Measurements from ENCODE around the gene PLRG1.

DNA sequence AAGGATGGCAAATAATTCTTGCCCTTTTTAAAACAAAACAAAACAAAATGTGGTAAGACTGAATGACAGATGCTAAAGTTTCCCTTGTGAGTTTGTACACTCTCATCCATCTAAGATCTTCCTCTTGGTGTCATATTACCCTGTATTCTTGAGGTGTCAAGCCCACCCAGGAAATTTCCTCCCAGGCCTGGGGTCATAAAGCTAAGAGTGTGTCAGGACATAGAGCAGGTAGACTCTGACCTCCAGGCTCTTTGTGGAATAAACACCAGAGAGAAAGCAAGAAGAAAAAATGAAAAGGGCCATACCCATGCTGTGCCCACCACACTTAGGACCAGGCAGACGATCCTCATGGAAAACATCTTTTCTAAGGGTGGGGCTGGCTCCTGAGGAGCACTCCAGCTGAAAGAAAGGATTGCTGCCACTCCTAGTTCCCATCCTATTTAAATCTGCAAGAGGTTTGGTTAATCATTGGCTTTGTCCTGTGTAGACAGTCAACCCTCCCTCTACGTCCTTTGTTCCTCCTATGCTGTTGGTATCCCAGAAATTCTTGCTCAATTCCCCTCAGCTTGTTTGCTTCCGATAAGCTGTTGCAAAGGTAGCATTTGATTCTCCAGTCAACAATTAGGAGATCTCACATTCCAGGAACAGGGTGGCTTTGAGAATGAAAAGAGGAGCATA is 40.3 kb upstream of the PLRG1 start, which contains the start of gene FGA:
- no peak for TF ChIP-seq REST (tag by site-specific recombination; IDR thresholded peaks at IDR 0.05)
- TF ChIP-seq ZFHX2 (tag by site-specific recombination; conservative IDR thresholded peaks at IDR 0.05) = no peak
- no peak for TF ChIP-seq ZNF549 (tag by site-specific recombination; IDR thresholded peaks at IDR 0.05)
- TF ChIP-seq YY1 (tag by site-specific recombination; IDR thresholded peaks at IDR 0.05) = no peak
- no peak for TF ChIP-seq ZNF274 (IDR thresholded peaks at IDR 0.05; ENCODE audit: low read length)
- no peak for TF ChIP-seq ZNF274 (tag by site-specific recombination; IDR thresholded peaks at IDR 0.05; ENCODE audit: borderline replicate concordance)
- TF ChIP-seq ZBTB11 (tag by site-specific recombination; conservative IDR thresholded peaks at IDR 0.05; ENCODE audit: low read depth) = no peak
- no peak for TF ChIP-seq ATF2 (tag by site-specific recombination; IDR thresholded peaks at IDR 0.05; ENCODE audit: low read depth)
- no peak for TF ChIP-seq ZNF558 (tag by site-specific recombination; IDR thresholded peaks at IDR 0.05)
- TF ChIP-seq CTCF (tag by site-specific recombination; IDR thresholded peaks at IDR 0.05) = no peak
- TF ChIP-seq, protein P1, sequence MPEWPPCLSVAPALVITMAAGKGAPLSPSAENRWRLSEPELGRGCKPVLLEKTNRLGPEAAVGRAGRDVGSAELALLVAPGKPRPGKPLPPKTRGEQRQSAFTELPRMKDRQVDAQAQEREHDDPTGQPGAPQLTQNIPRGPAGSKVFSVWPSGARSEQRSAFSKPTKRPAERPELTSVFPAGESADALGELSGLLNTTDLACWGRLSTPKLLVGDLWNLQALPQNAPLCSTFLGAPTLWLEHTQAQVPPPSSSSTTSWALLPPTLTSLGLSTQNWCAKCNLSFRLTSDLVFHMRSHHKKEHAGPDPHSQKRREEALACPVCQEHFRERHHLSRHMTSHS (tag by site-specific recombination; IDR thresholded peaks at IDR 0.05) = no peak
- TF ChIP-seq, protein P2, sequence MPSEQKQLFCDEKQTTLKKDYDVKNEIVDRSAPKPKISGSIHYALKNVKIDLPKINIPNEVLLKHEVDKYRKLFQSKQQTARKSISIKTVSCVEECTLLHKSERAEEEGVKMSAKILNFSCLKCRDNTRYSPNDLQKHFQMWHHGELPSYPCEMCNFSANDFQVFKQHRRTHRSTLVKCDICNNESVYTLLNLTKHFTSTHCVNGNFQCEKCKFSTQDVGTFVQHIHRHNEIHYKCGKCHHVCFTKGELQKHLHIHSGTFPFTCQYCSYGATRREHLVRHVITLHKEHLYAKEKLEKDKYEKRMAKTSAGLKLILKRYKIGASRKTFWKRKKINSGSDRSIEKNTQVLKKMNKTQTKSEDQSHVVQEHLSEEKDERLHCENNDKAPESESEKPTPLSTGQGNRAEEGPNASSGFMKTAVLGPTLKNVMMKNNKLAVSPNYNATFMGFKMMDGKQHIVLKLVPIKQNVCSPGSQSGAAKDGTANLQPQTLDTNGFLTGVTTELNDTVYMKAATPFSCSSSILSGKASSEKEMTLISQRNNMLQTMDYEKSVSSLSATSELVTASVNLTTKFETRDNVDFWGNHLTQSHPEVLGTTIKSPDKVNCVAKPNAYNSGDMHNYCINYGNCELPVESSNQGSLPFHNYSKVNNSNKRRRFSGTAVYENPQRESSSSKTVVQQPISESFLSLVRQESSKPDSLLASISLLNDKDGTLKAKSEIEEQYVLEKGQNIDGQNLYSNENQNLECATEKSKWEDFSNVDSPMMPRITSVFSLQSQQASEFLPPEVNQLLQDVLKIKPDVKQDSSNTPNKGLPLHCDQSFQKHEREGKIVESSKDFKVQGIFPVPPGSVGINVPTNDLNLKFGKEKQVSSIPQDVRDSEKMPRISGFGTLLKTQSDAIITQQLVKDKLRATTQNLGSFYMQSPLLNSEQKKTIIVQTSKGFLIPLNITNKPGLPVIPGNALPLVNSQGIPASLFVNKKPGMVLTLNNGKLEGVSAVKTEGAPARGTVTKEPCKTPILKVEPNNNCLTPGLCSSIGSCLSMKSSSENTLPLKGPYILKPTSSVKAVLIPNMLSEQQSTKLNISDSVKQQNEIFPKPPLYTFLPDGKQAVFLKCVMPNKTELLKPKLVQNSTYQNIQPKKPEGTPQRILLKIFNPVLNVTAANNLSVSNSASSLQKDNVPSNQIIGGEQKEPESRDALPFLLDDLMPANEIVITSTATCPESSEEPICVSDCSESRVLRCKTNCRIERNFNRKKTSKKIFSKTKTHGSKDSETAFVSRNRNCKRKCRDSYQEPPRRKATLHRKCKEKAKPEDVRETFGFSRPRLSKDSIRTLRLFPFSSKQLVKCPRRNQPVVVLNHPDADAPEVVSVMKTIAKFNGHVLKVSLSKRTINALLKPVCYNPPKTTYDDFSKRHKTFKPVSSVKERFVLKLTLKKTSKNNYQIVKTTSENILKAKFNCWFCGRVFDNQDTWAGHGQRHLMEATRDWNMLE (tag by site-specific recombination; conservative IDR thresholded peaks at IDR 0.05; ENCODE audit: low read depth) = no peak
- TF ChIP-seq, protein P3, sequence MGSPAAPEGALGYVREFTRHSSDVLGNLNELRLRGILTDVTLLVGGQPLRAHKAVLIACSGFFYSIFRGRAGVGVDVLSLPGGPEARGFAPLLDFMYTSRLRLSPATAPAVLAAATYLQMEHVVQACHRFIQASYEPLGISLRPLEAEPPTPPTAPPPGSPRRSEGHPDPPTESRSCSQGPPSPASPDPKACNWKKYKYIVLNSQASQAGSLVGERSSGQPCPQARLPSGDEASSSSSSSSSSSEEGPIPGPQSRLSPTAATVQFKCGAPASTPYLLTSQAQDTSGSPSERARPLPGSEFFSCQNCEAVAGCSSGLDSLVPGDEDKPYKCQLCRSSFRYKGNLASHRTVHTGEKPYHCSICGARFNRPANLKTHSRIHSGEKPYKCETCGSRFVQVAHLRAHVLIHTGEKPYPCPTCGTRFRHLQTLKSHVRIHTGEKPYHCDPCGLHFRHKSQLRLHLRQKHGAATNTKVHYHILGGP (tag by site-specific recombination; IDR thresholded peaks at IDR 0.05) = no peak
